SIG-M5 (cell line): ENCODE measurements around the gene BOD1L2.

Source experiments
- DNase-seq: peaks from one replicate; lab custom pipeline; 2025; lab: John Stamatoyannopoulos, UW

BOD1L2 gene

DNA sequence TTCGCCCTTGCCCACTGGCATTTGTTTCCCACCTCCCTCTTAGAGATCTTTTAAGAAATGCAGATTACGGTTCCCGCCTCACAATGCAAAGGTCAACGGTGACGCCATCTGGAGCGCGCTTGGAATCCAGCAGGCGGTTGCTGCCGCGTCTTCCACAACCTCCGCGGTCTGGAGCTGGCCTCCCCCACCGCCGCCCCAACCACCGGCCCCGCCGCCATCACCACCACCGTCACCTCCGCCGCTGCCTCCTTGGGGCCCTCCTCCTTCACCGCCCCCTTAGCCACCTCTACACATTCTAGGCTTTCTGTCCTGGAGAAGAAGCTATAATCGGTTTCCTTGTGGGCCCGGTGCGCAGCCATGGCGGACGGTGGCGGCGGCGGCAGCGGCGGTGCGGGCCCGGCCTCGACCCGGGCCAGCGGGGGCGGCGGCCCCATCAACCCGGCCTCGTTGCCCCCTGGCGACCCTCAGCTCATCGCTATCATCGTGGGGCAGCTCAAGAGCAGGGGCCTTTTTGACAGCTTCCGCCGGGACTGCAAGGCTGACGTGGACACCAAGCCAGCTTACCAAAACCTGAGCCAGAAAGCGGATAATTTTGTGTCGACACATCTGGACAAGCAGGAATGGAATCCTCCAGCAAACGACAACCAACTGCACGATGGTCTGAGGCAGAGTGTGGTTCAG lies at the start of gene BOD1L2:
BOD1L2 (plus strand) TSS at position 132 of the 681 bp plus-strand sequence; CDS start at position 358, 226 bp downstream.
- no peak for DNase-seq

DNA sequence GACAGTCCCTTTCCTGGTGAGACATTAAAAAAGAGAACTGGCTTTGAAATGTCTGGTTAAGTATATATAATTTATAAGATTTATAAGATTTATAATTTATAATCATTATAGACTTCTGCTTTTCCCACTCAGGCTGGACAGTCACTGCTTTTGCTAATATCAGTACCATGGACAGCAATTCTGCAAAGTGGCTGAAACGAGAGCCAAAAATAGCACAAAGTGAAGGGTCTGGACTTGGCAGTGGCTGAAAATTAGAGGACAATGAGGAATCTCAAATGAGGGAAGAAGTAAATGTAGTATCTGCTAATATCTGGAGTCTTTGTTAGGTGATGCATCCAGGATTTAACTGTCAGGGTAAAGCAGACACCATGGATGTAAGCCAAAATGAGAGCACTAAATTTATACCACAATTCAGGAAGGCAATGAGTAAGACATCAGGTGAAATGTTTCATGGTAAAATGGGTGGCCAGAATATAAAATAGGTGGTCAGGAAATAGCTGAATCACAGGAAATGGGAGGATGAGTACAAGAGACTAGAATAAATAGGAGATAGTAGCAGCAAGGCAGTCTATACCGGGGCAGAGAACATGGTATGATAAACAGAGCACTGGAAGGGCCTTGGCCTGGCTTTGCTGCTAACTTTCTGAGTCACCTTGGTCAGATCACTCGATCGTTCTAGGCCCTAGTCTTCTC lies 39.6 kb upstream of the BOD1L2 start:
- no peak for DNase-seq

GRCh38 chr18:57110290-57110689 lies 36.6 kb upstream of the BOD1L2 start:
- DNase-seq: no peak

- DNase-seq: no peak
Measured at GRCh38 chr18:57113799-57114420, 33.0 kb upstream of the BOD1L2 start.

DNA sequence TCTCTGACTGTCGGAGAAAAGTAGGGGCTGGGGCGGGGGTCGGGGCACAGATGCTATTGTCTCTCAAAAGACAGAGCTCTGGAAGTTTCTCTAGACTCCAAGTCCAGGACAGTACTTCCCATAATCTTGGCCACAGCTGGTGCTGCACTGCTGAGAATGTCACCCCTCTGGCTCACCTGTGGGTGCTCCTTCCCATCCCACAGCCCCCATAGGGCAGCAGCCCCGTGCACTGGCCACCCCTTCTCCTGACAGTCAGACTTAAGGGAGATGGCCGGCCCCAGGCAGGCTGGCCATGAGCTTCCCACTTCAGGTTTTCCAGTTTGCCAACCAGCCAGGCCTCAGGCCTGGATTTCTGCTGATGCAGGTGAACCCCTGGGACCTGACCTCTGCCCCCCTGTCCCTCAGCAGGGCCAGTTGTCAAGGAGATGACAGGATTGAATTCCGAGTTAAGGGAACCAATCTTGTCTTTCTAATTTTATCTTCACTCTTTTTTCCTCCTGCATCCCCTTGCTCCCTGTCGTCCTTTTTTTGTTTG lies 30.2 kb upstream of the BOD1L2 start:
- no peak for DNase-seq

- no peak for DNase-seq
Measured at GRCh38 chr18:57121542-57122112, 25.3 kb upstream of the BOD1L2 start.

DNA sequence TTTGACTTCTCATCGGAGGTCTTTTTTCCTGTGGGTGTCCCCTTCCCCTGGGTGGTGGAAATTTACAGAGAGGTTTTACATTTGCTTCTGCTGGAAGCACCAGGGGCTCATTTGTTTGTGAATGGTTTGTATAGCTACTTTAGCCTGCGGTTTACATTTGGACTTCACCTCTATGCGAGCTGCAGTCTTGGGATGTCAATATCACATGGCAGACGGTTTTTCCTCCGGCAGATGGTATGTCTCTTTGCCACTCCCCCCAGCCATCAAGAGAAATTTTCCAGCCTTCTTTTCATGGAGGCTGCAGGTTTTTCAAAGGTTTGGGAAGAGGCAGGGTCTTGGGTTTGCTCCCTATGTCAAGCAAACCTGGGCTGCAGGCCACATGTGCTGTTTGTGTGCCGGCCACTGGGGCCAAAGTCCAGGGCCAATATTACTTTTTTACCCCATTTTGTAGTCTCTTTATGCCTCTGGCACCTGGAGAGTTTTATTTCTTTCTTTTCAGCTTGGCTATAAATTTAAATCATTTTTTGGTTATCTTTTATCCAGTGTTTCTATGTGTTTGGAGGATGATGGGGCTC lies 23.9 kb upstream of the BOD1L2 start:
- no peak for DNase-seq

GRCh38 chr18:57125627-57126026 lies 21.3 kb upstream of the BOD1L2 start:
- DNase-seq: no peak

DNA sequence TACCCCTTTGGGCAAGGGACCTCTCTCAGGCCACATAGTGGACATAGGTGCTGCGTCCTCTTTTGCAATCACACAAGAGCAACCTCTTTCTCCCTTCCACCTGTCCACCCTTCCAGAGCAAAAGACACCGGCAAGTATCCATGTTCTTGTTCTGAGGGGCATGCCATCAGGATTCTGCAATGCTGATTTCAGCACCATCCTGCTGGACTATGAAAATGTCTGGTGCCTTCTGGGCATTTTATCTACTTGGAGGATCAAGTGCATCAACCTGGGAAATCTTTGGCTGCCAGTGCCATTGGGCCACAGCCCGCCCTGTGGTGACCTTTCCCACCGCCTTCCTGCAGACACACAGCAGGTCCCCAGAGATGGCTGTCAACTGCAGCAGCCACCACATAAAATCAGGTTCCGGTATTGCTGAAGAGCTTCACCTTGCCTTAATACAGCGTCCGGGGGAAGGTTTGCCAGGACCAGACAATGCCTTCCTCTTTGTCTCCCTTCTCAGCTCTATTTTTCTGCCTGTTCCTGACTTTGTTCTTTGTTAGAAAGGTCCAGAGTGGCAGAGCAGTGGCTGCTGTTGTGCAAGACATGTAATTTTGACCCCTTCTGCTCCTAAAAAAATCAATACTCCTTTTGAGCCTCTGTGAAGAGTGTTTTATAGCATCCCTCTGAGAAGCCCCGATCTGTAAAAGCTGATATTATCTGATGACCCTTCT lies 18.5 kb upstream of the BOD1L2 start:
- DNase-seq: no peak

DNA sequence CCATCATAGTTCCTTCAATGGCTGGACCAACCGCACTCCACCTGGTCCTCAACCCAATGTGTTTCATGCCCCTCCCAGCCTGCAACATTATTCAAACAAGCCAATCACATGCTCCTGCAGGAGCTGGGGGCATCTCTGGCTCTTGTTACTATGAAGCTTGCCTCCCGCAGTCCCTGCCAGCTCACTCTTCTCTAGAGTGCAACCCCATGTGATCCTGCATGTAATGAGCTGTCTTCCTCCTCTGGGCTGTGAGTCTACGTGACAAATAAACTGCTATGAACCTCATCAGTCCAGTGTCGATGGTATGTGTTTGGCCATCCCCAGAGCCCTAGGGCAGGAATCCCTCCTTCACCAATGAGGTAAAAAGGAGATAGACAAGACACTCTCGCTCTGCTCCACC lies 15.8 kb upstream of the BOD1L2 start:
- DNase-seq: no peak

DNA sequence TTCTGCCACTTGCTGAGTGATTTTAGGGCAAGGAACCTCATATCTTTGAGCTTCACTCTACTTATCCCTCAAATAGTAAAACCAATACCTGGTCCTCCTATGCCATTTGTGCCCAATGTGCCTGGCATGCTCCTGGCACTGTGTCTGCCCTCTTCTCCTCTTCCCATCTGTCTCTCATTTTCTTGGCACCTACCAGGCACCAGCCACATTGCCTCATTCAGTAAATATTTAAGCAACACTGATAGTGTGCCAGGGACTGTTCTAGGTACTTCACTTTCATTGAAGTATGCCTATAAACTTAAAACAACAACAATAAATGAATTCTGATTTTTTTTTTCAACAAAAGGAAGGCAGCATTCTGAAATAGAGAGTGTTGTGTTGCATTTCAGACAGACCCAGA lies 15.1 kb upstream of the BOD1L2 start:
- no peak for DNase-seq

DNA sequence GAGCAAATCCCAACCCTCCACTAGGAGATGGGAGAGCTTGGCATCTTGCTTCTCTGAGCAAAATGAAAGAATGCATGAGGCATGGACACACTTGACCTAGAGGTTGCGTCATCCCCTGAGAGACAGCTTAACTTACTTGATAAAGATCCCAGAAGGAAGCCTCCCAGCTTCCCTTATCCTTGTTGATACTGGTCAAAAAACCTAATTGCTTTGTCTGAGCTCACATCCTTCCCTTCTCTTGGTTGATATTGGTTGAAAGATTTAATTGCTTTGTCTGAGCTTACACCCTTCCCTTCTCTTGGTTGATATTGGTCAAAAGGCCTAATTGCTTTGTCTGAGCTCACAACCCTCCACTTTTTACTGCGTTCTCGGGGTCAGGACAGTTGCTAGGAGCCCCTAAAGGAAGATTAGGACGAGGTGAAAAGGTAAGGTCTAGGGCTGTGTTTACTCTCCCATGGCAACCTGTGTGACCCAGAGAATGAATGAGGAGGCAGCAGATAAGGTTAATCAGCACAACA lies 12.2 kb upstream of the BOD1L2 start:
- no peak for DNase-seq

- no peak for DNase-seq
Measured at GRCh38 chr18:57135699-57136098, 11.2 kb upstream of the BOD1L2 start.

DNA sequence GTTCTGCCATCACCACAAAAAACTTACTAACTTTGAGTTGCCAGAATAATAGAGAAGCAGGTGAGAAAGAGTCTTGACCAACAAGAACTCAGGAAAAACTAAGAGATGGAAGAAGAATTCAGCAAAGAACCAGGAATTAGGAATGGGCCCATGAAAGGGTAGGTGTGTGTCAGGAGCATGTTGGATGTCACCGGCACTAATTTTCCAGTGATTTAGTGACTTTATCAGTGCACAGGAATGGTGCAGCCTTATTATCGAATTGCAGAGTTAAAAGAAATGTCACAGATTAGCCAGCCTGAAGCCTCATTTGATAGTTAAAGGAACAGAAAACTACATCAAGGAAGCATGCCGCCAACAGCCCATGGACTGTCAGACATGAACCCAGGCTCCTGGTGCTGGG lies 9.0 kb upstream of the BOD1L2 start:
- DNase-seq: no peak

DNA sequence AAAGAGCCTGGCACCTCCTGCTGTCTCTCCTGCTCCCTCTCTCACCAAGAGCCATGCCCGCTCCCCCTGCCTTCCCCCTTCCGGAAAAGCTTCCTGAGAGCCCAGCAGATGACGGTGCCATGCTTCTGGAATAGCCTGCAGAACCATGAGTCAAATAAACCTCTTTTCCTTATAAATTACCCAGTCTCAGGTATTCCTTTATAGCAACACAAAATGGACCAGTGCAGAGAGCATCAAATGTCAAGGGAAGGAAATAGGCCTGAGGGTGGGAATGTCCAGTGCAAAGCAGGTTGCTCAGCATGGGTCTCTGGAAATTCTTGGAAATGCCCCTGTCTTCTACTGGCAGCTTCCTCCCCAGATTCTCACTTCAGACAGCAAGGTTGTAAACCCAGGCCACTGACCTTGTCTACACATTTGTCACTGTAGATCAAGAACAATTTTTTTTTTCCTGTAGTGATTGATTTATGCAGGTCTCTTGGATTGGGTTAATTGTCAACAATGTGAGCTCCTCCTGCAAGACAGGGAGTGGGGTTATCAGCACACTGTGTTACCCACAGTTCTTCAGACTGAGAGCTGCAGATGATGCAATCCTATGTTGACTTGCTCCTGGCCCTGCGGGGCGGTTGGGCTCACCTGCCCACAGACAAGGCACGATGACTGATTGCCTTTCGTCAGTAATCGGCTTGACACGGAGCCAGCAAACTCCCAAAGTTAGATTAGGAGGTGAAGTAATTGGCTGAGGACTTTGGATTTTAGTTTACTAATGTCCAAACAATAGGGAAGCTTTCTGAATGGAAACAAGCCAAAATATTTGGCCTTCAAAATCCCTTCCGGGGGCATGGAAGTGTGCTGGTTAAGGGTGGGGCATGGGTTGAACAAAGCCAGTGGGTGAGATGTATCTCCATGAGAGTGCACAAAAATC lies 5.4 kb upstream of the BOD1L2 start:
- DNase-seq: no peak

DNA sequence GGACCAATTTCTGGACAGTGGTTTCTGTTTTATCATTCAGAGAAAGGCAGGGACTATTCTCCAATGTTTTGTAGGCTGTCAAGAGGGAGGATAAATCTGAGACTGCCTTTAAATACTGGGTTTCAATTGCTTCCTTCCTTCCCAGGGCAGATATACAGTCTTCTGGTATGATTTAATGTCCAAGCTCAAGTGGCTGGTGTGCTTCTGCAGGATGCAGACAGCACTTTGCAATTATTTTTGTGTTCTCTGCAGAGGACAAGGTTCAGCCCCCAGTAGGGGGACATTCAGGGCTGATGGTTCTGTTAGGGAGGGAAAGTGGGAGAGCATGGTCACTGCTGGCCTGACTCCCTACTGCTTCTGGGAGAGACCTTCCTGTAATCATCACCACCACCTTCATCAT lies 4.6 kb upstream of the BOD1L2 start:
- no peak for DNase-seq

DNA sequence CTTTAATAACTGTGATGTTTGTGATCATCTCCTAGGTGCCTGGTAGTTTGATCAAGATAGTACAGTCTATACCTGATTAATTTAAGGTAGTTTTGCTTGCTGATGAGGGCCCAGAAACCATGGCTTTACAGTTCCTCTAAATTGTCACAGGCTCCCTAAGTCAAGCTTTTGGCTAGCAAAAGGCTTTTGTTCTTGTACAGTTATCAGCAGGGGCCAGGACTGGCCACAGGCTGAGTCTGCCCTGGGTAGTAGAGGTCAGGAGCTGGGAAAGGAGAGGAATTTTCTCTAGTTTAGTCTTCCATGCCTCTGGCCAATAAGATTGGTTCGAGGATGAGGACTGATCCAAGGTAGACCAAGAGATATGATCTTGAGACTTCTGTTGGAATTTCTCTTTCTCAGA lies 3.6 kb upstream of the BOD1L2 start:
- DNase-seq: no peak

DNA sequence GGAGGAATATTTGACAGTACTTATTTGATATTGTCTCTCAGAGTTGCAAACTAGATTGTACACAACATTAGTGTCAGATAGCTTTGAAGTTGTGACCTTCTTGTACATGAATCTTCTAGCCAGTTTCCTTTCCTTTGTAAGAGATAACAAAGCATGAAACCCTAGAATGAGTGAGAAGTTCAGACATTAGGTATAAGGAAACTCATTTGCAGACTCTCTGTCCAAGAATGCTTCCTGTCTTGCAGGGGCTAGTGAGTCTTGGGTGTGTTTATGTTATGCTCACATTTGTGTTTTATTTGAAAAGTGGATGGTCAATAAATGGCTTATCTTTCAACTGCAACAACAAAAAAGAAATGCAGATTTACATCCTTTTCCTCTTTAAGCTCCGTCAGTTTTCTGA lies 1.4 kb downstream of the BOD1L2 start:
- no peak for DNase-seq

DNA sequence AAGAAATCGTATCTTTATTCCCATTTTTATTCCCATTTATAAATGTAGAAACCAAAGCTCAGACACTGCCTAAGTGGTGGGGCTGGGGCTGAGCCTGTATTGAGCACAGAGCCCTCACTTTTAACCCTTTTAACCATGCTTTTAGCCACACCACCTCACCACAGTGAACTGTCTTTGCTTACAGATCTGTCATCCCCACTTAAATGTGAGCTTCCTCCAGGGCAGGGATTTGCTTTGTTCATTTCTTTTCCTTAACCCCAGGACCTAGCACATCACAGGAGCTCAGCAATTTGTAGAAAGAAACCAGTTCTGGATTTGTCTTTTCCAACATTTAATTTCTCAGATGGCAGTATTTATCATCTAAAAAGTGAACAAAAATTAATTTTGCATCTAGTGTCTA lies 2.2 kb downstream of the BOD1L2 start:
- DNase-seq: no peak

GRCh38 chr18:57149531-57149930 lies 2.6 kb downstream of the BOD1L2 start:
- DNase-seq: no peak
